Naive thymus-derived CD4-positive, alpha-beta T cell (primary cell): ENCODE measurements around the gene TP53TG5. TPM values are rescaled to one million over a fixed set of nuclear protein-coding genes. Genes with fewer than 3 reads are reported as not detected.

Experiments
- ATAC-seq: fragments of 150-1000 bp; cut with Tn5 transposase; 2 replicates; pipeline ENCODE4 v1.10.0; 2021; ENCODE audit warnings: mild to moderate bottlenecking, moderate library complexity
- CTCF ChIA-PET: fragments of 350-600 bp; sonication (Branson Sonifier 250); formaldehyde crosslinking; loops from one replicate; lab custom pipeline; 2021; ENCODE audit warnings: antibody characterized with exemption; lab: Charles Lee
- POLR2A ChIA-PET: fragments of 350-600 bp; sonication (Branson Sonifier 250); formaldehyde crosslinking; loops from one replicate; lab custom pipeline; 2021; ENCODE audit warnings: antibody characterized with exemption, inconsistent platforms; lab: Charles Lee
- DNase-seq, 9 donors: peaks; one replicate each; pipeline versions ENCODE4 v3.0.0 to v3.0.0-alpha.2; 2020 to 2022; ENCODE audit warnings: mixed read lengths in 1 of 9
- H3K27ac ChIP-seq: one replicate; pipeline ENCODE4 v1.7.0; 2013; ENCODE audit warnings: mild to moderate bottlenecking, low read depth, low read length, moderate library complexity
- H3K27me3 ChIP-seq, 2 donors: one replicate each; pipeline ENCODE4 v1.7.0; 2013; ENCODE audit warnings: low read length in 2 of 2, mild to moderate bottlenecking in 2 of 2, moderate library complexity in 2 of 2; ENCODE audit not compliant: control insufficient read depth in 2 of 2, insufficient read depth in 2 of 2
- H3K36me3 ChIP-seq, 3 experiments: 1 replicate in 2 of 3; 2 replicates in 1 of 3; pipeline ENCODE4 v1.7.0; 2013; ENCODE audit warnings: low read length in 3 of 3, mild to moderate bottlenecking in 3 of 3, moderate library complexity in 1 of 3; ENCODE audit not compliant: insufficient read depth in 3 of 3, control insufficient read depth in 2 of 3
- H3K4me1 ChIP-seq, 2 donors: one replicate each; pipeline ENCODE4 v1.7.0; 2013; ENCODE audit warnings: low read length in 2 of 2, mild to moderate bottlenecking in 2 of 2, moderate library complexity in 1 of 2; ENCODE audit not compliant: control insufficient read depth in 2 of 2, insufficient read depth in 2 of 2
- H3K4me3 ChIP-seq: 2 replicates; pipeline ENCODE4 v1.7.0; 2013; ENCODE audit warnings: mild to moderate bottlenecking, low read length
- H3K9me3 ChIP-seq, 3 experiments: 1 replicate in 2 of 3; 2 replicates in 1 of 3; pipeline ENCODE4 v1.7.0; 2013; ENCODE audit warnings: low read length in 3 of 3; ENCODE audit not compliant: control insufficient read depth in 2 of 3
- H3K27ac Mint-ChIP-seq, 9 donors: one replicate each; pipeline ENCODE4 v1.8.0; 2020 to 2022; ENCODE audit warnings: mixed read lengths in 9 of 9, mild to moderate bottlenecking in 8 of 9, moderate library complexity in 5 of 9, inconsistent platforms in 2 of 9
- H3K27me3 Mint-ChIP-seq, 5 donors: one replicate each; pipeline ENCODE4 v1.8.0; 2021 to 2022; ENCODE audit warnings: mixed read lengths in 5 of 5, mild to moderate bottlenecking in 1 of 5
- H3K36me3 Mint-ChIP-seq, 5 donors: one replicate each; pipeline ENCODE4 v1.8.0; 2020 to 2022; ENCODE audit warnings: mixed read lengths in 5 of 5, mild to moderate bottlenecking in 3 of 5, inconsistent platforms in 1 of 5
- H3K4me1 Mint-ChIP-seq, 7 donors: one replicate each; pipeline ENCODE4 v1.8.0; 2020 to 2022; ENCODE audit warnings: mixed read lengths in 7 of 7, mild to moderate bottlenecking in 3 of 7, inconsistent platforms in 1 of 7
- H3K4me3 Mint-ChIP-seq, 10 donors: one replicate each; pipeline ENCODE4 v1.8.0; 2020 to 2022; ENCODE audit warnings: mild to moderate bottlenecking in 10 of 10, mixed read lengths in 10 of 10, moderate library complexity in 6 of 10, inconsistent platforms in 2 of 10
- H3K9me3 Mint-ChIP-seq, 11 donors: one replicate each; pipeline ENCODE4 v1.8.0; 2020 to 2022; ENCODE audit warnings: mixed read lengths in 11 of 11, mild to moderate bottlenecking in 4 of 11, inconsistent platforms in 1 of 11, moderate library complexity in 1 of 11
- intact Hi-C, 2 donors: fragments of 100-400 bp; cut with micrococcal nuclease; formaldehyde crosslinking; loops; one replicate each; pipeline ENCODE4 v1.15.1; 2023
- polyA plus RNA-seq, 2 donors: library from polyadenylated mRNA; unstranded; fragments of 300-500 nt; fragmentation: Illumina TruSeq; gene quantifications; one replicate each; pipeline ENCODE4 v1.2.3, GENCODE V29; 2021
- total RNA-seq, 6 experiments: library from RNA in 5 of 6; stranded (reverse) in 5 of 6; gene quantifications; 1 replicate in 5 of 6; 2 replicates in 1 of 6; pipeline ENCODE4 v1.2.3 and lab custom pipeline; 2021 to 2026

TP53TG5 gene
- total and polyA plus RNA-seq, 7 experiments from 2014 or later = 0.14 to 0.48 (median 0.24) TPM; not detected in 2

DNA sequence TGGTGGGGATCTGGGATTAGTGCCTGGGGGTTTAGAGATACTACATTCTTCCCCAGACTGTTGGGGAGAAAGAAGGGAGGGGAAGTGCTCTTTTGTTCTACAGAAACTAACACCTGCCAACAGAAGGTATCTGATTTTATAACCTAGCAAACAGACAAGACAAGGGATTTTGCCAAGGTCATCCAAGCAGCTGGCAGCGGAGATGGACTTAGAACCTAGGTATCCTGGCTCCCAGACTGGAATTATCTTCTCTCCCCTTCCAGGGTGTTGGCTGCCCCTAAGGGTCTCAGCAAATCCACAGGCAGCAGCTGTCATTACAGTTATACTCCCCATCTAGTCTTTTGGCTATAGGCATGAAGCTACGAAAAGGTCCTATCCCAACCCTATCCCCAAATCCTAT is 38.3 kb downstream of the TP53TG5 start:
- Histone ChIP-seq H3K9me3 (no peaks in the 10 kb centered on the region), H3K4me1 (no peaks in the 10 kb centered on the region), H3K27ac (no peak overlapping the region), H3K36me3 (no peaks in the 10 kb centered on the region), H3K4me3 (no peak overlapping the region), H3K27me3 (no peaks in the 10 kb centered on the region)
- DNase-seq (no peak), ATAC-seq (no peak)
- Mint-ChIP-seq H3K27me3 (peaks cover 0 to 1% (median 0%) of the 10 kb centered on the region in 5 donors), H3K4me3 (no peak overlapping the region), H3K9me3 (no peaks in the 10 kb centered on the region), H3K36me3 (peaks cover 0 to 7% (median 0%) of the 10 kb centered on the region in 5 donors), H3K27ac (peak overlapping the region in 1 of 9 donors; percentile 42), H3K4me1 (peaks cover 0 to 36% (median 0%) of the 10 kb centered on the region in 7 donors)
- CTCF ChIA-PET = no interaction called here
- POLR2A ChIA-PET = no interaction called here
- intact Hi-C loops = no loop called here

DNA sequence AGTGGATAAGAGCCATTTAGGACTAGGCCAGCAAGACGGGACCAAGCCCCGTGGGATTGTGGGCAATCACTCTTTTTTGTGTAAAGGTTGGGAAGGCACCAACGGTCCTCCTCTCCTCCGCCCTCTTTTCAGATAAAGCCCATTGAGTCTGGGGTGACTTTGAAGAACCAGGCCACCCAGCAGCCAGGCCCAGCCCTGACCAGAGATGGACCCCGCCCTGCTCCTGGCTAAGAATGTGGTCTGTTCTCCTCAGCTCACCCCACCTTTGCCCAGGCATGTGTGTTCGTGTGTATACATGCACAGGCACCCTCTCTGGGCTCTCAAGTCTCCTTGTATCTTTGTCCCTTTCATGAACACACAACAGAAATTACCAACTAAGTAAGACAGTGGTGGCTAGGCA is 39.0 kb downstream of the TP53TG5 start:
- ATAC-seq = no peak
- H3K4me3 Mint-ChIP-seq = no peak overlapping the region
- no peak overlapping the region for H3K27ac ChIP-seq
- no peak for DNase-seq
- no peaks in the 10 kb centered on the region for H3K4me1 ChIP-seq
- H3K27me3 Mint-ChIP-seq = no peaks in the 10 kb centered on the region
- no peaks in the 10 kb centered on the region for H3K36me3 ChIP-seq
- H3K27me3 ChIP-seq = no peaks in the 10 kb centered on the region
- no peaks in the 10 kb centered on the region for H3K9me3 Mint-ChIP-seq
- peaks cover 0 to 7% (median 0%) of the 10 kb centered on the region in 5 donors for H3K36me3 Mint-ChIP-seq
- CTCF ChIA-PET = no interaction called here
- POLR2A ChIA-PET = no interaction called here
- intact Hi-C loops = no loop called here
- H3K27ac Mint-ChIP-seq = peak overlapping the region in 1 of 9 donors; percentile 29
- H3K4me1 Mint-ChIP-seq = peaks cover 0 to 29% (median 0%) of the 10 kb centered on the region in 7 donors
- no peak overlapping the region for H3K4me3 ChIP-seq
- no peaks in the 10 kb centered on the region for H3K9me3 ChIP-seq

DNA sequence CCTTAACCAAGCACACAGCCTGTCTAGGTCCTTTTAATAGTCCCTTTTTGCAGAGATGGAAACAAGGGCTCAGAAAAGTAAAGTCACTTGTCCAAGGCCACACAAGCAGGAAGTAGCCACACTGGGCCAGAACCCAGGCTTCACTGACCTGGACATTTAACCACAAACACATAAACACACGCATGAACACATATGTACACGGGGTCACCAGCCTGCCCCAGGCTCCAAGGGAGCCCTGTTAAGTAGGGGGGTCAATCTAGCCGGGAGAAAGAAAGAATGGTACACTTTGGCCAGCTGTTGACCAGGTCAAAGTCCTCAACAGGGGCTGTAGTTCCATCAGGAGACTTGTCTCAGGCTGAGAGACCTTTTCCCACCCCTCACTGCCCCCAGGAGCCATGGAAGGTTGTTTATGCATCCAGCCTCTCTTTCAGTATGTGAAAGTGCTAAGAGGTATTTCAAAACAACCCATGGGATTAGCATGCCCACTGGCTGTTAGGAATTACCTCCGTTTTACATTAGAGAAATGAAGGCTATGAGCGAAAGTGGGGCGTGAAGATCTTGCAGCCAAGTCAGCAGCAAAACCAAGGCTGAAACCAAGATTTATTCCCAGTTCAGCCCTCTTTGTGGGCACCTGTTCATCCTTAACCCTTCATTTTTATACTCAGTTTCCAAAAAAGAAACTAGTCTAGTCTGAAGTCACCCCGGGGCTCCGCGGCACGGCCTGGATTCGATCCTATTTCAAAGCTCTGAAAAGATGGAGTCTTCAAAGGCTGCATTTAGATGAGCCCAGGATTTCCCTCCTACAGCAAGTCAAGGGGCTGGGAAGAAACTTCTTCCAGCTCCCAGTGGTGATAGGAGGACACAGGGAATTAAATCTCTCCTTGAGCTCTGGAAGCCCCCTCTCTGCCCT is 39.7 kb downstream of the TP53TG5 start:
- H3K27ac Mint-ChIP-seq = no peak overlapping the region
- H3K36me3 Mint-ChIP-seq = peaks cover 0 to 7% (median 0%) of the 10 kb centered on the region in 5 donors
- Histone ChIP-seq H3K4me1 (no peaks in the 10 kb centered on the region), H3K4me3 (no peak overlapping the region), H3K36me3 (no peaks in the 10 kb centered on the region), H3K9me3 (no peaks in the 10 kb centered on the region), H3K27me3 (no peaks in the 10 kb centered on the region), H3K27ac (no peak overlapping the region)
- H3K4me3 Mint-ChIP-seq = no peak overlapping the region
- DNase-seq (no peak), ATAC-seq (no peak)
- intact Hi-C loops = no loop called here
- peaks cover 0 to 28% (median 0%) of the 10 kb centered on the region in 7 donors for H3K4me1 Mint-ChIP-seq
- no peaks in the 10 kb centered on the region for H3K9me3 Mint-ChIP-seq
- no peaks in the 10 kb centered on the region for H3K27me3 Mint-ChIP-seq
- ChIA-PET POLR2A (no interaction called here), CTCF (no interaction called here)

DNA sequence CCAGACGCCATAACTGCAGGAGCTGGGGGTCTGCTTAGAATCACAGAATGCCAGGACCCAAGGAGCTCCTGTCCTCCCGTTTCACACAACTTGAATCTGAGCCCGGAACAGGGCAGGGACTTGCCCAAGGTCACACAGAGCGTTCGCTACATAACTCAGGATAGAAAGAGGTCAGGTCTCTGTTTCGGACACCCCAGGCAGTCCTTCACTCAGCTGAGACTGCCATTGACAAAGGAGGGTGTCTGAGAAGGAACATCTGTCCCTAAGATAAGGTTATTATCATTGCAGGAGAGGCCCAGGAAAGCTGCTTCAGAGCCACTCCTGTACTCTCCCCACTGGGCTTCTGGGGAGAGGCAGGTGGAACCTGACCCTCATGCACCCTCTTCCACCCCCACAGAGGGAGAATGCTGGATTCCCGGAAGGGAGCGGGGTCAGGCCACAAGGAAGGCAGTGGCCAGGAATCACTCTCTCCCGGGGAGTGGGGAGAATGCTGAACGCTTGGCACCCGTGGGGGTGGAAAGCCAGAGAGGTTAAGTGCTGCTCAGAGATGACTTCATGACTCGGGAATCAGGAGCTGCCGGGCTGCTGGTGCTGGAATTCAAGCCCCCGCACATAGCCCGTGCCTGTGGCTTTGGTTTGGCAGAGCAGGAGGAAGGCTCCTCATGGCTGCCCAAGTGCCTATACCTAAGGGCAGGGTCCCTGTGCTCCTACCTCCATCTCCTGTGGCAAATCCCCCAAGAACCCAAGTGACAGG is 40.6 kb downstream of the TP53TG5 start:
- H3K36me3 Mint-ChIP-seq = peaks cover 0 to 7% (median 0%) of the 10 kb centered on the region in 5 donors
- intact Hi-C loops = no loop called here
- no peak overlapping the region for H3K4me3 ChIP-seq
- H3K27ac Mint-ChIP-seq = peak overlapping the region in 1 of 9 donors; percentile 56
- no peaks in the 10 kb centered on the region for H3K27me3 ChIP-seq
- no peaks in the 10 kb centered on the region for H3K9me3 ChIP-seq
- peaks cover 0 to 21% (median 0%) of the 10 kb centered on the region in 7 donors for H3K4me1 Mint-ChIP-seq
- ChIA-PET CTCF (interaction anchor here (0.7 kb wide), 2 partner anchors 19 to 35 kb away, joined by 3 to 5 read pairs; no protein-coding TSS in a partner anchor), POLR2A (interaction anchor here (0.5 kb wide), 1 partner anchor 1411 kb away, joined by 3 read pairs; no protein-coding TSS in a partner anchor)
- H3K27me3 Mint-ChIP-seq = no peaks in the 10 kb centered on the region
- H3K36me3 ChIP-seq = no peaks in the 10 kb centered on the region
- H3K9me3 Mint-ChIP-seq = no peaks in the 10 kb centered on the region
- DNase-seq (no peak), ATAC-seq (no peak)
- no peak overlapping the region for H3K4me3 Mint-ChIP-seq
- H3K4me1 ChIP-seq = no peaks in the 10 kb centered on the region
- no peak overlapping the region for H3K27ac ChIP-seq

DNA sequence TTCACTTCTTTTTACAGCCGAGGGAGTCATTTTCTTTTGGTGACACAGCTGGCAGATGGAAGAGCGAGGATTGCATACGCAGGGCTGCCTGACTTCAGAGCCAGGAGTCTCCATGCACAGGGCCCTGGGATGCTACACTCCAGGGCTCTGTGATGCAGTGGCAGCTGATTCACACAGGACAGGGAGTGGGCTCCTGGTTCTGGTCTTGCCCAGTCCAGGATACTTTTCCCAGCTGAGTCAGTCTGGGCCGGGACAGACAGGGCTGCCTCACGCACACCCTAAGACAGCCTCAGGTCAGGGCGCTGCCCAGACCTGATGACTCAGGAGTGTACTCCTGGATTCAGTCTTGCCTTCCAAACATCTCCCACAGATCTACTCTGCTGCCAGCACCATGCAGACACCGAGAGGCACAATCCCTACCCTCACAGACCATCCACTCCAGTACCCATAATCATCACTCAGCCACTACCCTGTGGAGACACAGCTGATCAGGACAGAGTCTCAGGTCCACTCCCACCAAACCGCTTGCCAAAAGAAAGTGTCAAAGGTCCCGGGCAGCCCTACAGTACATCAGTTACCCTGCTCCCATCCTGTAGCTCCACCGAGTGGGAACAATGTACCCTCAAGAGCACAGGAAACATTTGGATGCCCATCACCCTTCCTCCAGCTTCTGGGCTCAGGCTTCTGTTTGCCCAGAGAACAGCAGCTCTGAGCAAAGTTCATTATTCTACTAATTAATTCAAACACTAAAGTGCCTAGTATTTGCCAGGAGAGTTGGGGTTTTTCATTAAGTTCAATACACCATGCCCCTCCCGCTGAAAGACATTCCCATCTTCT is 41.4 kb downstream of the TP53TG5 start:
- H3K27me3 Mint-ChIP-seq = no peaks in the 10 kb centered on the region
- Histone ChIP-seq H3K36me3 (no peaks in the 10 kb centered on the region), H3K27ac (no peak overlapping the region), H3K4me1 (no peaks in the 10 kb centered on the region), H3K9me3 (no peaks in the 10 kb centered on the region), H3K4me3 (no peak overlapping the region), H3K27me3 (no peaks in the 10 kb centered on the region)
- peaks cover 0 to 15% (median 0%) of the 10 kb centered on the region in 7 donors for H3K4me1 Mint-ChIP-seq
- no peak for ATAC-seq
- no peak for DNase-seq
- POLR2A ChIA-PET = interaction anchor here (0.5 kb wide), 1 partner anchor 1410 kb away, joined by 3 read pairs; no protein-coding TSS in a partner anchor
- peak overlapping the region in 1 of 9 donors; percentile 56 for H3K27ac Mint-ChIP-seq
- no peak overlapping the region for H3K4me3 Mint-ChIP-seq
- peaks cover 0 to 7% (median 0%) of the 10 kb centered on the region in 5 donors for H3K36me3 Mint-ChIP-seq
- CTCF ChIA-PET = interaction anchor here (0.7 kb wide), 2 partner anchors 18 to 35 kb away, joined by 3 to 5 read pairs; no protein-coding TSS in a partner anchor
- intact Hi-C loops = no loop called here
- no peaks in the 10 kb centered on the region for H3K9me3 Mint-ChIP-seq

DNA sequence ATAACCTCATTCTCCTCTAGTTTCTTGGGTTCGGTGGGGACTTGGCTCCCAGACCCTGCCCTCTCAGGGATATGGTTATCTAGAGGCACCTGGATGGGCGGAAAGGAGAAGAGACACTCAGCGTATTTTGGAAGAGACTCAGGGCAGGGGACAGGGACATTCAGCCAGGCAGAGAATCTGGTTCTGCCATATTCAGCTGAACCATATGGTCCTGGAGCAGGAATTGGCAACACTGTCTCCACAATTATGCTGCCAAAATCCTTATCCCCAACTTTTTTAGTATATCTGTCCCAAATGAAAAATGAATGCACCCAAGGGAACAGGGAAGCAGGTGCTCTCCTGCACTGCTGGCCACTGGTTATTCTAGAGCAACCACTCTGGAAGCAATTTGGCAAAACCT is 47.6 kb downstream of the TP53TG5 start:
- Histone ChIP-seq H3K4me3 (no peak overlapping the region), H3K36me3 (no peaks in the 10 kb centered on the region), H3K4me1 (no peaks in the 10 kb centered on the region), H3K9me3 (no peaks in the 10 kb centered on the region), H3K27me3 (no peaks in the 10 kb centered on the region), H3K27ac (no peak overlapping the region)
- H3K36me3 Mint-ChIP-seq = peaks cover 0 to 7% (median 0%) of the 10 kb centered on the region in 5 donors
- intact Hi-C loops = no loop called here
- no peak overlapping the region for H3K4me3 Mint-ChIP-seq
- no peak for DNase-seq
- no peak overlapping the region for H3K27ac Mint-ChIP-seq
- H3K4me1 Mint-ChIP-seq = peaks cover 0 to 10% (median 0%) of the 10 kb centered on the region in 7 donors
- no peaks in the 10 kb centered on the region for H3K9me3 Mint-ChIP-seq
- POLR2A ChIA-PET = no interaction called here
- CTCF ChIA-PET = no interaction called here
- H3K27me3 Mint-ChIP-seq = no peaks in the 10 kb centered on the region
- no peak for ATAC-seq
